GM23338 (cell line): ENCODE results near the gene TBC1D7. TPM values are rescaled to one million over a fixed set of nuclear protein-coding genes. Genes with fewer than 3 reads are reported as not detected.

Experiments
- ATAC-seq: fragments of 200-7000 bp; cut with Tn5 transposase; 3 replicates; pipeline ENCODE4 v1.9.1; 2020
- DNase-seq: peaks from one replicate; pipeline ENCODE4 v3.0.0-alpha.2; 2015; ENCODE audit warnings: low spot score
- H2AFZ ChIP-seq: fragments of 200-600 bp; sonication (generic); 2 replicates; pipeline ENCODE4 v1.8.0; 2016; ENCODE audit warnings: antibody characterized with exemption, mild to moderate bottlenecking, moderate library complexity
- H3F3A ChIP-seq: fragments of 200-600 bp; sonication (generic); replicated peaks from 2 replicates; pipeline ENCODE4 v1.8.0; 2017; ENCODE audit warnings: antibody characterized with exemption, mixed run types, low read depth
- H3K27ac ChIP-seq: fragments of 200-600 bp; sonication (generic); 2 replicates; pipeline ENCODE4 v1.6.1; 2016; ENCODE audit warnings: low read depth
- H3K27me3 ChIP-seq: fragments of 200-600 bp; sonication (generic); 2 replicates; pipeline ENCODE4 v1.8.0; 2016; ENCODE audit warnings: mild to moderate bottlenecking, mixed run types, moderate library complexity; ENCODE audit not compliant: insufficient read depth
- H3K36me3 ChIP-seq: fragments of 200-600 bp; sonication (generic); 2 replicates; pipeline ENCODE4 v1.8.0; 2016; ENCODE audit warnings: mild to moderate bottlenecking; ENCODE audit not compliant: insufficient read depth
- H3K4me1 ChIP-seq: fragments of 200-600 bp; sonication (generic); 2 replicates; pipeline ENCODE4 v1.8.0; 2016; ENCODE audit warnings: mild to moderate bottlenecking, moderate library complexity; ENCODE audit not compliant: insufficient read depth
- H3K4me2 ChIP-seq: fragments of 200-600 bp; sonication (generic); 2 replicates; pipeline ENCODE4 v1.7.1; 2017; ENCODE audit warnings: mixed run types
- H3K4me3 ChIP-seq: fragments of 200-600 bp; sonication (generic); 2 replicates; pipeline ENCODE4 v1.6.1; 2016; ENCODE audit warnings: mixed run types
- H3K79me2 ChIP-seq: fragments of 200-600 bp; sonication (generic); replicated peaks from 2 replicates; pipeline ENCODE4 v1.8.0; 2017; ENCODE audit warnings: mild to moderate bottlenecking; ENCODE audit not compliant: insufficient read depth
- H3K9me2 ChIP-seq: fragments of 200-600 bp; sonication (generic); 2 replicates; pipeline ENCODE4 v1.8.0; 2017; ENCODE audit not compliant: insufficient read depth
- H4K20me1 ChIP-seq: fragments of 200-600 bp; sonication (generic); replicated peaks from 2 replicates; pipeline ENCODE4 v1.8.0; 2017; ENCODE audit warnings: mild to moderate bottlenecking; ENCODE audit not compliant: insufficient read depth
- H3K27ac Mint-ChIP-seq: 2 replicates; pipeline ENCODE4 v1.8.0; 2020; ENCODE audit warnings: inconsistent platforms, mild to moderate bottlenecking, moderate library complexity, mixed read lengths
- H3K27me3 Mint-ChIP-seq: 3 replicates; pipeline ENCODE4 v1.8.0; 2022; ENCODE audit warnings: low read depth, mild to moderate bottlenecking, moderate library complexity, mixed read lengths, inconsistent platforms; ENCODE audit not compliant: insufficient read depth, poor library complexity
- H3K36me3 Mint-ChIP-seq: 3 replicates; pipeline ENCODE4 v1.8.0; 2021; ENCODE audit warnings: low read depth, mild to moderate bottlenecking, inconsistent platforms, moderate library complexity, mixed read lengths
- H3K4me1 Mint-ChIP-seq: 3 replicates; pipeline ENCODE4 v1.8.0; 2020; ENCODE audit warnings: mild to moderate bottlenecking, inconsistent platforms, mixed read lengths
- H3K4me3 Mint-ChIP-seq: 3 replicates; pipeline ENCODE4 v1.8.0; 2021; ENCODE audit warnings: moderate library complexity, mild to moderate bottlenecking, inconsistent platforms, mixed read lengths
- H3K9me3 Mint-ChIP-seq: 3 replicates; pipeline ENCODE4 v1.8.0; 2020; ENCODE audit warnings: moderate library complexity, mild to moderate bottlenecking, inconsistent platforms, mixed read lengths
- EZH2phosphoT487 ChIP-seq: fragments of 200-600 bp; sonication (generic); IDR thresholded peaks from one replicate; pipeline ENCODE4 v1.8.1; 2018; ENCODE audit warnings: antibody characterized with exemption; ENCODE audit not compliant: unreplicated experiment
- JUNB ChIP-seq: IDR thresholded peaks from one replicate; pipeline ENCODE4 v1.6.1; 2016; ENCODE audit warnings: antibody characterized with exemption; ENCODE audit not compliant: unreplicated experiment
- REST ChIP-seq: IDR thresholded peaks from one replicate; pipeline ENCODE4 v1.6.1; 2018; ENCODE audit warnings: antibody characterized with exemption; ENCODE audit not compliant: unreplicated experiment
- ZNF331 ChIP-seq: fragments of 250-450 bp; sonication (Bioruptor Pico); IDR thresholded peaks from 2 replicates; pipeline ENCODE4 v1.5.0; 2020; ENCODE audit warnings: low read depth, mild to moderate bottlenecking, moderate library complexity
- ZNF462 ChIP-seq: fragments of 250-450 bp; sonication (Bioruptor Pico); IDR thresholded peaks from 2 replicates; pipeline ENCODE4 v1.5.0; 2020; ENCODE audit warnings: mild to moderate bottlenecking, moderate library complexity
- polyA plus RNA-seq: library from polyadenylated mRNA; unstranded; fragments of >200 nt; fragmentation: Nextera tagmentation; extraction: Ambion mirVana; gene quantifications from 2 replicates; pipeline ENCODE4 v1.2.1, GENCODE V29; 2016
- total RNA-seq: library from RNA; depleted of rRNA; stranded (reverse); fragments of >200 nt; shearing (Covaris generic); gene quantifications from 2 replicates; pipeline ENCODE4 v1.2.3, GENCODE V29; 2014

TBC1D7 gene
- total and polyA plus RNA-seq, 2 experiments from 2014 or later: 62.0 to 70.4 TPM

GRCh38 chr6:13268913-13269518 lies 59.3 kb downstream of the TBC1D7 start:
- H3K4me2 ChIP-seq: no peak overlapping the region
- H3K79me2 ChIP-seq: no peaks in the 10 kb centered on the region
- DNase-seq: peak; percentile 57
- Mint-ChIP-seq H3K36me3 (peaks cover 12% of the 10 kb centered on the region), H3K4me3 (no peak overlapping the region), H3K9me3 (peaks cover 3% of the 10 kb centered on the region; the same call in 2 of the 3 replicates), H3K27me3 (no peaks in the 10 kb centered on the region), H3K27ac (peak overlapping the region; percentile 31; the same call in 1 of the 2 replicates), H3K4me1 (peaks cover 16% of the 10 kb centered on the region)
- no peak overlapping the region for H3K27ac ChIP-seq
- TF ChIP-seq ZNF331 (CRISPR knock-in tag) (no peak), ZNF462 (CRISPR knock-in tag) (no peak)
- 0 out of 2 replicates have a peak, but pooled peaks cover 5% of the 10 kb centered on the region for H3K9me2 ChIP-seq
- no peaks in the 10 kb centered on the region for H3F3A ChIP-seq
- H3K4me3 ChIP-seq: no peak overlapping the region
- 0 out of 2 replicates have a peak, but pooled peaks cover 2% of the 10 kb centered on the region for H3K4me1 ChIP-seq
- no peaks in the 10 kb centered on the region for H4K20me1 ChIP-seq
- H3K36me3 ChIP-seq: no peaks in the 10 kb centered on the region
- H3K27me3 ChIP-seq: no peaks in the 10 kb centered on the region
- ATAC-seq: peak; percentile 61
- no peak overlapping the region for H2AFZ ChIP-seq

- no peaks in the 10 kb centered on the region for H3K27me3 Mint-ChIP-seq
- H3K4me3 ChIP-seq: no peak overlapping the region
- H3K79me2 ChIP-seq: no peaks in the 10 kb centered on the region
- H3K4me3 Mint-ChIP-seq: no peak overlapping the region
- no peak overlapping the region for H3K4me2 ChIP-seq
- H3K27ac Mint-ChIP-seq: no peak overlapping the region
- ATAC-seq (no peak), DNase-seq (no peak)
- no peaks in the 10 kb centered on the region for H3F3A ChIP-seq
- no peak overlapping the region for H3K27ac ChIP-seq
- H3K9me3 Mint-ChIP-seq: peaks cover 3% of the 10 kb centered on the region; the same call in 2 of the 3 replicates
- H2AFZ ChIP-seq: no peak overlapping the region
- H3K9me2 ChIP-seq: 0 out of 2 replicates have a peak, but pooled peaks cover 6% of the 10 kb centered on the region
- H3K4me1 ChIP-seq: no peaks in the 10 kb centered on the region
- peaks cover 16% of the 10 kb centered on the region for H3K4me1 Mint-ChIP-seq
- H3K36me3 ChIP-seq: no peaks in the 10 kb centered on the region
- no peaks in the 10 kb centered on the region for H4K20me1 ChIP-seq
- H3K27me3 ChIP-seq: no peaks in the 10 kb centered on the region
- peaks cover 12% of the 10 kb centered on the region for H3K36me3 Mint-ChIP-seq
- no peak for TF ChIP-seq EZH2phosphoT487
- no peak for TF ChIP-seq JUNB
- no peak for TF ChIP-seq ZNF331 (CRISPR knock-in tag)
- no peak for TF ChIP-seq REST
Observed at GRCh38 chr6:13267142-13267651, 61.1 kb downstream of the TBC1D7 start.
